H1 (cell line): ENCODE measurements around the gene ZNF746.

ENCODE experiments used
- BACH1 ChIP-seq: IDR thresholded peaks from 2 replicates; pipeline ENCODE4 v1.6.1; 2012; ENCODE audit warnings: low read length, improper control_type of control experiment
- CEBPB ChIP-seq: IDR thresholded peaks from 2 replicates; pipeline ENCODE4 v1.6.1; 2012; ENCODE audit warnings: low read depth, low read length
- CREB1 ChIP-seq: IDR thresholded peaks from 2 replicates; pipeline ENCODE4 v1.6.1; 2012; ENCODE audit warnings: inconsistent platforms
- E2F6 ChIP-seq: IDR thresholded peaks from 2 replicates; pipeline ENCODE4 v1.6.1; 2012; ENCODE audit warnings: inconsistent platforms
- EGR1 ChIP-seq: IDR thresholded peaks from 2 replicates; pipeline ENCODE4 v1.6.1; 2011; ENCODE audit warnings: low read depth, low read length, borderline replicate concordance
- JUN ChIP-seq: IDR thresholded peaks from 2 replicates; pipeline ENCODE4 v1.6.1; 2011; ENCODE audit warnings: low read depth, mild to moderate bottlenecking, improper control_type of control experiment, low read length
- POLR2A ChIP-seq, 2 experiments: IDR thresholded peaks; 1 replicate in 1 of 2; 2 replicates in 1 of 2; pipeline ENCODE4 v1.6.1; 2011; ENCODE audit warnings: low read depth in 2 of 2, low read length in 2 of 2, mild to moderate bottlenecking in 2 of 2; ENCODE audit errors: control extremely low read depth in 1 of 2
- POLR2AphosphoS5 ChIP-seq: IDR thresholded peaks from 2 replicates; pipeline ENCODE4 v1.6.1; 2011; ENCODE audit warnings: low read depth, low read length
- RAD21 ChIP-seq, 2 experiments: IDR thresholded peaks in 1 of 2; conservative IDR thresholded peaks in 1 of 2; 2 replicates each; pipeline ENCODE4 v1.6.1; 2011; ENCODE audit warnings: low read depth in 2 of 2, low read length in 2 of 2, improper control_type of control experiment in 1 of 2, inconsistent platforms in 1 of 2, mild to moderate bottlenecking in 1 of 2, moderate library complexity in 1 of 2
- TAF1 ChIP-seq: IDR thresholded peaks from 2 replicates; pipeline ENCODE4 v1.6.1; 2011; ENCODE audit warnings: mild to moderate bottlenecking, low read depth, low read length
- TF ChIP-seq, protein P1 (sequence below), 3 experiments: IDR thresholded peaks; 1 replicate in 2 of 3; 2 replicates in 1 of 3; pipeline versions ENCODE4 v1.5.1 to v1.6.1; 2011; ENCODE audit warnings: low read length in 3 of 3, mild to moderate bottlenecking in 3 of 3, inconsistent platforms in 2 of 3, low read depth in 1 of 3, moderate library complexity in 1 of 3; ENCODE audit not compliant: insufficient read depth in 1 of 3; ENCODE audit errors: control extremely low read depth in 1 of 3
- TF ChIP-seq, protein P2 (sequence below): IDR thresholded peaks from 2 replicates; pipeline ENCODE4 v1.6.1; 2011; ENCODE audit warnings: low read length, improper control_type of control experiment

DNA sequence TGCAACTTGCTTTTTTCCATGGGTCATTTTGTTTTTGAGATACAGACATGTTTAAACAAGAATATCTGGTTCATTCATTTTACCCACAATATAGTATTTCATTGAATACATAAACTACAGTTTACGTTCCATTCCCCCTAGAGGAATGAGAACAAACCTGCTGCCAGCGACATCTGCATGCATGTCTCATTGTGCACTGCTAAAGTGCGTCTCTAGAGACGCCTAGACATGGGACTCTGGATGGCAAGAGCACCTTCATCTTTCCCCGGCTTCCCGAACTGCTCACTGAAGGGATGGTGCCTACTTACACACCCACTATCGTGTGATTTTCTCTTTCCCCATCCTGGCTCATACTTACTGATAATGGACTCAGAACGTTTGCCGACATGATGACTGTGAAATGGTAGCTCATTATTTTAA is 35.5 kb downstream of the ZNF746 start:
- TF ChIP-seq, protein P1, sequence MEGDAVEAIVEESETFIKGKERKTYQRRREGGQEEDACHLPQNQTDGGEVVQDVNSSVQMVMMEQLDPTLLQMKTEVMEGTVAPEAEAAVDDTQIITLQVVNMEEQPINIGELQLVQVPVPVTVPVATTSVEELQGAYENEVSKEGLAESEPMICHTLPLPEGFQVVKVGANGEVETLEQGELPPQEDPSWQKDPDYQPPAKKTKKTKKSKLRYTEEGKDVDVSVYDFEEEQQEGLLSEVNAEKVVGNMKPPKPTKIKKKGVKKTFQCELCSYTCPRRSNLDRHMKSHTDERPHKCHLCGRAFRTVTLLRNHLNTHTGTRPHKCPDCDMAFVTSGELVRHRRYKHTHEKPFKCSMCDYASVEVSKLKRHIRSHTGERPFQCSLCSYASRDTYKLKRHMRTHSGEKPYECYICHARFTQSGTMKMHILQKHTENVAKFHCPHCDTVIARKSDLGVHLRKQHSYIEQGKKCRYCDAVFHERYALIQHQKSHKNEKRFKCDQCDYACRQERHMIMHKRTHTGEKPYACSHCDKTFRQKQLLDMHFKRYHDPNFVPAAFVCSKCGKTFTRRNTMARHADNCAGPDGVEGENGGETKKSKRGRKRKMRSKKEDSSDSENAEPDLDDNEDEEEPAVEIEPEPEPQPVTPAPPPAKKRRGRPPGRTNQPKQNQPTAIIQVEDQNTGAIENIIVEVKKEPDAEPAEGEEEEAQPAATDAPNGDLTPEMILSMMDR (IDR thresholded peaks at IDR 0.05; ENCODE audit: control extremely low read depth in 1 of 3, insufficient read depth in 1 of 3, low read depth in 1 of 3, low read length in 3 of 3): no peak
- TF ChIP-seq POLR2AphosphoS5 (no peak), JUN (no peak), BACH1 (no peak), CREB1 (no peak), RAD21 (IDR thresholded peaks at IDR 0.05 in 1 of 2, conservative IDR thresholded peaks at IDR 0.05 in 1 of 2; ENCODE audit: low read depth in 2 of 2, low read length in 2 of 2) (no peak), TAF1 (no peak), POLR2A (IDR thresholded peaks at IDR 0.05; ENCODE audit: control extremely low read depth in 1 of 2, low read depth in 2 of 2, low read length in 2 of 2) (no peak), EGR1 (no peak), E2F6 (no peak), CEBPB (no peak)
- TF ChIP-seq, protein P2, sequence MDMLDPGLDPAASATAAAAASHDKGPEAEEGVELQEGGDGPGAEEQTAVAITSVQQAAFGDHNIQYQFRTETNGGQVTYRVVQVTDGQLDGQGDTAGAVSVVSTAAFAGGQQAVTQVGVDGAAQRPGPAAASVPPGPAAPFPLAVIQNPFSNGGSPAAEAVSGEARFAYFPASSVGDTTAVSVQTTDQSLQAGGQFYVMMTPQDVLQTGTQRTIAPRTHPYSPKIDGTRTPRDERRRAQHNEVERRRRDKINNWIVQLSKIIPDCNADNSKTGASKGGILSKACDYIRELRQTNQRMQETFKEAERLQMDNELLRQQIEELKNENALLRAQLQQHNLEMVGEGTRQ: no peak
